Measurements from ENCODE around the gene ZNF787. TPM values are rescaled to one million over a fixed set of nuclear protein-coding genes. Genes with fewer than 3 reads are reported as not detected.

ZNF787 gene
- total and polyA plus RNA-seq, 2 of the 13 experiments (the other 11 are each of a cell fraction or from before 2014, with no cell fraction given), result 15.1 to 42.8 TPM

DNA sequence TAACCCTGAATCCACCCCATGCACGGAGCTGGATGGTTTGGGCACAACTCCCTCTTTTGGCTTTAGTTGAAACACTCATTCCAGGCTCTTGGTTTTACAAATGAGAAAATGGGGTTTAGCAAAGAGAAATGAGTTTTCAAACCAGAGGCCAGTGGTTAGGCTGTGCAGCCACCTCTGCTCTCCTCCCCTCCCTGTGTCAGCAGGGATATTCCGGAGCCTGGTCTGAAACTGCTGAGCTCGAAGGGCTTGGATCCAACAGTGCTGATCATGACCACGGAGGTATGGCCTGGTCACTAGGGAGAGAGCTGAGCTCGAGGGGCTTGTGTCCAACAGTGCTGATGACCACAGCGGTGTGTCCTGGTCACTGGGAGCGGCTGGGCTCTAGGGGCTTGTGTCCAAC, 41.5 kb downstream of the ZNF787 start (continued):
- TF ChIP-seq MTA3 (CRISPR knock-in tag; IDR thresholded peaks at IDR 0.05) (no peak), ZMYM2 (CRISPR knock-in tag; IDR thresholded peaks at IDR 0.05) (no peak), ZBTB7A (CRISPR knock-in tag; IDR thresholded peaks at IDR 0.05) (no peak), ZNF780A (CRISPR knock-in tag; IDR thresholded peaks at IDR 0.05) (no peak), ZNF598 (CRISPR knock-in tag; IDR thresholded peaks at IDR 0.05; ENCODE audit: borderline replicate concordance) (no peak), SIN3A (IDR thresholded peaks at IDR 0.05; ENCODE audit: borderline replicate concordance, low read depth, low read length) (no peak), KDM2A (CRISPR knock-in tag; IDR thresholded peaks at IDR 0.05; ENCODE audit: borderline replicate concordance, low read depth) (no peak), ZBTB1 (CRISPR knock-in tag; IDR thresholded peaks at IDR 0.05; ENCODE audit: borderline replicate concordance) (no peak), SIX1 (CRISPR knock-in tag; IDR thresholded peaks at IDR 0.05; ENCODE audit: borderline replicate concordance) (no peak)
- TF ChIP-seq, protein P1, sequence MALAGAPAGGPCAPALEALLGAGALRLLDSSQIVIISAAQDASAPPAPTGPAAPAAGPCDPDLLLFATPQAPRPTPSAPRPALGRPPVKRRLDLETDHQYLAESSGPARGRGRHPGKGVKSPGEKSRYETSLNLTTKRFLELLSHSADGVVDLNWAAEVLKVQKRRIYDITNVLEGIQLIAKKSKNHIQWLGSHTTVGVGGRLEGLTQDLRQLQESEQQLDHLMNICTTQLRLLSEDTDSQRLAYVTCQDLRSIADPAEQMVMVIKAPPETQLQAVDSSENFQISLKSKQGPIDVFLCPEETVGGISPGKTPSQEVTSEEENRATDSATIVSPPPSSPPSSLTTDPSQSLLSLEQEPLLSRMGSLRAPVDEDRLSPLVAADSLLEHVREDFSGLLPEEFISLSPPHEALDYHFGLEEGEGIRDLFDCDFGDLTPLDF (CRISPR knock-in tag; IDR thresholded peaks at IDR 0.05), result no peak

DNA sequence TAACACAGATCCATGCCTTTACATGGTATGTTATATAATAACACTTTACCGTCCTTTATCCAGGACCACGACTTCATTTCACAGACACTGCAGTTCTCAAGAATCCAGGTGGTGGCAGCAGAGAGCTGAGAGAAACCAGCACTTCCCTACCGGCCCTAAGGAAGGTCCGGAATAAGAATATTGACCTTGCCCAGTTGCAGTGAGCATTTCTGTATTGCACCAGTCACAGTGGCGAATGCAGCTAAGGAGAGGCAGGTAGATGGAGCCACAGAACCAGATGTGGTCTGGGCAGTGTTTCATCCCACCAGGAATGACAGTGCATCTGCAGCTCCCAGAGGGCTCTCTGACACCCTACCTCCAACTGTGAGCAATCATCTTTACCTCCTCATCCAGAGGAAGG, 44.6 kb downstream of the ZNF787 start:
- in situ Hi-C loops (cut with HindIII; ENCODE audit: extremely low pct_ligation_motif_present, low pct_unique_long_range_greater_than_20kb) (loop anchor here (10.0 kb wide), 1 partner anchor 238 kb away; the partner anchor contains the start of gene ZSCAN5A), intact Hi-C loops (cut with micrococcal nuclease; ENCODE audit: unreplicated experiment) (loop anchor here (1.0 to 2.0 kb wide), 2 partner anchors 96 to 257 kb away; no protein-coding TSS in a partner anchor)
- WGBS (ENCODE audit: low lambda C conversion rate), result 2% methylated on average over 5 of the region's 5 CpGs
- ChIA-PET CTCF (ENCODE audit: low intra/inter-chr PET ratio, low total read pairs) (interaction anchor here (0.7 to 1.8 kb wide), 5 partner anchors 95 to 257 kb away, joined by 3 to 15 read pairs (median 6); no protein-coding TSS in a partner anchor), POLR2A (interaction anchor here (0.9 to 1.1 kb wide), 2 partner anchors 35 to 177 kb away, joined by 3 read pairs; no protein-coding TSS in a partner anchor)
- H3K4me3 ChIP-seq (replicated peaks in 1 of 3; ENCODE audit: insufficient read depth in 1 of 3, low read depth in 2 of 3, low read length in 3 of 3), result no peak overlapping the region
- no peaks in the 10 kb centered on the region; a peak in 1 of 5 replicates for H3K27me3 ChIP-seq (ENCODE audit: control insufficient read depth in 1 of 2, insufficient read depth in 2 of 2, low read length in 2 of 2)
- peaks cover 20% of the 10 kb centered on the region for H3K4me1 ChIP-seq (ENCODE audit: insufficient read depth, low read length)
- no peak overlapping the region for H2AFZ ChIP-seq (ENCODE audit: low read length)
- no peaks in the 10 kb centered on the region for H3K36me3 ChIP-seq (replicated peaks in 1 of 2; ENCODE audit: control insufficient read depth in 1 of 2, insufficient read depth in 2 of 2, low read length in 2 of 2)
- DNase-seq (ENCODE audit: low spot score) (peak; percentile 48), FAIRE-seq (peak; percentile 75), ATAC-seq (peak; percentile 49)
- no peak overlapping the region for H3K27ac ChIP-seq (ENCODE audit: extremely low read length, insufficient read depth, low read length)
- H4K20me1 ChIP-seq (ENCODE audit: insufficient read depth, low read length), result no peaks in the 10 kb centered on the region
- H3K79me2 ChIP-seq (ENCODE audit: insufficient read depth, low read length), result no peaks in the 10 kb centered on the region
- H3K9me3 ChIP-seq (ENCODE audit: low read length), result no peaks in the 10 kb centered on the region
- H3K4me2 ChIP-seq (ENCODE audit: low read depth, low read length), result no peak overlapping the region
- BruUV-seq (replicated peaks), result no TSS peak
- no peak overlapping the region for H3K9ac ChIP-seq (ENCODE audit: insufficient read depth, low read depth, low read length)
- TF ChIP-seq, protein P2, sequence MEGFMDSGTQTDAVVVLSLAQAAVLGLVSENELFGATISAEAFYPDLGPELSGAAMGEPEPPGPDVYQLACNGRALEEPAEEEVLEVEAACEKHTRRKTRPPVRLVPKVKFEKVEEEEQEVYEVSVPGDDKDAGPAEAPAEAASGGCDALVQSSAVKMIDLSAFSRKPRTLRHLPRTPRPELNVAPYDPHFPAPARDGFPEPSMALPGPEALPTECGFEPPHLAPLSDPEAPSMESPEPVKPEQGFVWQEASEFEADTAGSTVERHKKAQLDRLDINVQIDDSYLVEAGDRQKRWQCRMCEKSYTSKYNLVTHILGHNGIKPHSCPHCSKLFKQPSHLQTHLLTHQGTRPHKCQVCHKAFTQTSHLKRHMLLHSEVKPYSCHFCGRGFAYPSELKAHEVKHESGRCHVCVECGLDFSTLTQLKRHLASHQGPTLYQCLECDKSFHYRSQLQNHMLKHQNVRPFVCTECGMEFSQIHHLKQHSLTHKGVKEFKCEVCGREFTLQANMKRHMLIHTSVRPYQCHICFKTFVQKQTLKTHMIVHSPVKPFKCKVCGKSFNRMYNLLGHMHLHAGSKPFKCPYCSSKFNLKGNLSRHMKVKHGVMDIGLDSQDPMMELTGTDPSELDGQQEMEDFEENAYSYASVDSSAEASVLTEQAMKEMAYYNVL (CRISPR knock-in tag; IDR thresholded peaks at IDR 0.05; ENCODE audit: borderline replicate concordance), result no peak
- TF ChIP-seq, protein P3, sequence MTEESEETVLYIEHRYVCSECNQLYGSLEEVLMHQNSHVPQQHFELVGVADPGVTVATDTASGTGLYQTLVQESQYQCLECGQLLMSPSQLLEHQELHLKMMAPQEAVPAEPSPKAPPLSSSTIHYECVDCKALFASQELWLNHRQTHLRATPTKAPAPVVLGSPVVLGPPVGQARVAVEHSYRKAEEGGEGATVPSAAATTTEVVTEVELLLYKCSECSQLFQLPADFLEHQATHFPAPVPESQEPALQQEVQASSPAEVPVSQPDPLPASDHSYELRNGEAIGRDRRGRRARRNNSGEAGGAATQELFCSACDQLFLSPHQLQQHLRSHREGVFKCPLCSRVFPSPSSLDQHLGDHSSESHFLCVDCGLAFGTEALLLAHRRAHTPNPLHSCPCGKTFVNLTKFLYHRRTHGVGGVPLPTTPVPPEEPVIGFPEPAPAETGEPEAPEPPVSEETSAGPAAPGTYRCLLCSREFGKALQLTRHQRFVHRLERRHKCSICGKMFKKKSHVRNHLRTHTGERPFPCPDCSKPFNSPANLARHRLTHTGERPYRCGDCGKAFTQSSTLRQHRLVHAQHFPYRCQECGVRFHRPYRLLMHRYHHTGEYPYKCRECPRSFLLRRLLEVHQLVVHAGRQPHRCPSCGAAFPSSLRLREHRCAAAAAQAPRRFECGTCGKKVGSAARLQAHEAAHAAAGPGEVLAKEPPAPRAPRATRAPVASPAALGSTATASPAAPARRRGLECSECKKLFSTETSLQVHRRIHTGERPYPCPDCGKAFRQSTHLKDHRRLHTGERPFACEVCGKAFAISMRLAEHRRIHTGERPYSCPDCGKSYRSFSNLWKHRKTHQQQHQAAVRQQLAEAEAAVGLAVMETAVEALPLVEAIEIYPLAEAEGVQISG (CRISPR knock-in tag; IDR thresholded peaks at IDR 0.05), result no peak
- TF ChIP-seq KDM2A (CRISPR knock-in tag; IDR thresholded peaks at IDR 0.05; ENCODE audit: borderline replicate concordance, low read depth) (no peak), MBNL3 (CRISPR knock-in tag; conservative IDR thresholded peaks at IDR 0.05) (no peak), FOXK1 (CRISPR knock-in tag; IDR thresholded peaks at IDR 0.05; ENCODE audit: borderline replicate concordance, low read depth) (no peak), ZZZ3 (CRISPR knock-in tag; IDR thresholded peaks at IDR 0.05; ENCODE audit: borderline replicate concordance) (no peak), ZNF430 (CRISPR knock-in tag; IDR thresholded peaks at IDR 0.05) (no peak)

Measured in HepG2 (cell line).